KMS-11 (cell line): ENCODE measurements around the gene PLXNA2.

Experiments used
- H2AFZ ChIP-seq: fragments of 200-600 bp; sonication (generic); 2 replicates; pipeline ENCODE4 v1.6.1; 2016; ENCODE audit warnings: antibody characterized with exemption, mixed run types, low read depth
- H3K27ac ChIP-seq: fragments of 200-600 bp; sonication (generic); 2 replicates; pipeline ENCODE4 v1.6.1; 2016; ENCODE audit warnings: mild to moderate bottlenecking, mixed run types
- H3K27me3 ChIP-seq: fragments of 200-600 bp; sonication (generic); 2 replicates; pipeline ENCODE4 v1.6.1; 2017; ENCODE audit warnings: mild to moderate bottlenecking, low read depth, mixed run types, moderate library complexity; ENCODE audit not compliant: insufficient read depth
- H3K36me3 ChIP-seq: fragments of 200-600 bp; sonication (generic); 2 replicates; pipeline ENCODE4 v1.6.1; 2017; ENCODE audit warnings: mild to moderate bottlenecking, mixed run types; ENCODE audit not compliant: insufficient read depth
- H3K4me1 ChIP-seq: fragments of 200-600 bp; sonication (generic); 2 replicates; pipeline ENCODE4 v1.6.1; 2016; ENCODE audit warnings: mild to moderate bottlenecking, low read depth, mixed run types; ENCODE audit not compliant: poor library complexity, severe bottlenecking
- H3K4me2 ChIP-seq: fragments of 200-600 bp; sonication (generic); 2 replicates; pipeline ENCODE4 v1.7.0; 2016; ENCODE audit warnings: mild to moderate bottlenecking, mixed run types
- H3K4me3 ChIP-seq: fragments of 200-600 bp; sonication (generic); IDR thresholded peaks from 2 replicates; pipeline ENCODE4 v1.6.1; 2017; ENCODE audit warnings: low read depth, low read length, mixed read lengths; ENCODE audit not compliant: insufficient read depth
- H3K79me2 ChIP-seq: fragments of 200-600 bp; sonication (generic); 2 replicates; pipeline ENCODE4 v1.6.1; 2016; ENCODE audit warnings: low read depth, mixed run types; ENCODE audit not compliant: insufficient read depth
- H3K9ac ChIP-seq: fragments of 200-600 bp; sonication (generic); 2 replicates; pipeline ENCODE4 v1.6.1; 2016; ENCODE audit warnings: mild to moderate bottlenecking, mixed run types
- H4K20me1 ChIP-seq: fragments of 200-600 bp; sonication (generic); 2 replicates; pipeline ENCODE4 v1.6.1; 2016; ENCODE audit warnings: mild to moderate bottlenecking, mixed run types; ENCODE audit not compliant: insufficient read depth
- TF ChIP-seq, protein P1 (sequence below): fragments of 200-600 bp; sonication (generic); conservative IDR thresholded peaks from 2 replicates; pipeline ENCODE4 v1.6.1; 2017; ENCODE audit warnings: low read depth, mild to moderate bottlenecking, antibody characterized with exemption, low read length, moderate library complexity, mixed read lengths

The PLXNA2 gene

GRCh38 chr1:208113011-208113410 is 131.2 kb downstream of the PLXNA2 start:
- no peaks in the 10 kb centered on the region for H3K79me2 ChIP-seq
- TF ChIP-seq, protein P1, sequence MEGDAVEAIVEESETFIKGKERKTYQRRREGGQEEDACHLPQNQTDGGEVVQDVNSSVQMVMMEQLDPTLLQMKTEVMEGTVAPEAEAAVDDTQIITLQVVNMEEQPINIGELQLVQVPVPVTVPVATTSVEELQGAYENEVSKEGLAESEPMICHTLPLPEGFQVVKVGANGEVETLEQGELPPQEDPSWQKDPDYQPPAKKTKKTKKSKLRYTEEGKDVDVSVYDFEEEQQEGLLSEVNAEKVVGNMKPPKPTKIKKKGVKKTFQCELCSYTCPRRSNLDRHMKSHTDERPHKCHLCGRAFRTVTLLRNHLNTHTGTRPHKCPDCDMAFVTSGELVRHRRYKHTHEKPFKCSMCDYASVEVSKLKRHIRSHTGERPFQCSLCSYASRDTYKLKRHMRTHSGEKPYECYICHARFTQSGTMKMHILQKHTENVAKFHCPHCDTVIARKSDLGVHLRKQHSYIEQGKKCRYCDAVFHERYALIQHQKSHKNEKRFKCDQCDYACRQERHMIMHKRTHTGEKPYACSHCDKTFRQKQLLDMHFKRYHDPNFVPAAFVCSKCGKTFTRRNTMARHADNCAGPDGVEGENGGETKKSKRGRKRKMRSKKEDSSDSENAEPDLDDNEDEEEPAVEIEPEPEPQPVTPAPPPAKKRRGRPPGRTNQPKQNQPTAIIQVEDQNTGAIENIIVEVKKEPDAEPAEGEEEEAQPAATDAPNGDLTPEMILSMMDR = no peak

DNA sequence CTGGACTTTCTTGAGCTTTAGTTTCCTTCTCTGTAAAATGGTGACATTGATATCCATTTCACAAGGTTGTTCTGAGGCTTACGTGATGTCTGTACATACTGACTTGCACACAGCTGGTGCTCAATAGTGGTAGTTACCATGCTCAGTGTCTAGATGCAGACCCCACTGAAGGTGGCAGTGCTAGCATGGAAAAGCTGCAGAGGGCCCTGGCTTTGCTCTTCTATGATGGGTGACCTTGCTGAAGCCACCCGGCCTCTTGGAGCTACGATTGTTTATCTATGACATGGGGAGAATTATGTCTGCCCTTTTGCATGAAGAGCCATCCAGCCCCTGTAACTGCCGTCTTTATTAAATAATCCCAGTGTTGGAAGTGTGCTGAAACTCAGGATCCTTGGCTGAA is 131.8 kb downstream of the PLXNA2 start:
- TF ChIP-seq, protein P1 = no peak
- Histone ChIP-seq H3K27ac (no peak overlapping the region), H2AFZ (no peak overlapping the region), H3K36me3 (no peaks in the 10 kb centered on the region), H3K9ac (no peak overlapping the region), H4K20me1 (no peaks in the 10 kb centered on the region), H3K27me3 (no peaks in the 10 kb centered on the region), H3K4me1 (no peaks in the 10 kb centered on the region), H3K4me3 (no peak overlapping the region), H3K79me2 (no peaks in the 10 kb centered on the region), H3K4me2 (no peak overlapping the region)

More at GRCh38 chr1:208113011-208113410, 131.2 kb downstream of the PLXNA2 start:
- H3K4me2 ChIP-seq = no peak overlapping the region
- no peak overlapping the region for H3K4me3 ChIP-seq
- no peak overlapping the region for H3K9ac ChIP-seq
- H2AFZ ChIP-seq = no peak overlapping the region
- H4K20me1 ChIP-seq = no peaks in the 10 kb centered on the region
- no peaks in the 10 kb centered on the region for H3K36me3 ChIP-seq
- H3K4me1 ChIP-seq = no peaks in the 10 kb centered on the region
- no peak overlapping the region for H3K27ac ChIP-seq
- H3K27me3 ChIP-seq = no peaks in the 10 kb centered on the region

DNA sequence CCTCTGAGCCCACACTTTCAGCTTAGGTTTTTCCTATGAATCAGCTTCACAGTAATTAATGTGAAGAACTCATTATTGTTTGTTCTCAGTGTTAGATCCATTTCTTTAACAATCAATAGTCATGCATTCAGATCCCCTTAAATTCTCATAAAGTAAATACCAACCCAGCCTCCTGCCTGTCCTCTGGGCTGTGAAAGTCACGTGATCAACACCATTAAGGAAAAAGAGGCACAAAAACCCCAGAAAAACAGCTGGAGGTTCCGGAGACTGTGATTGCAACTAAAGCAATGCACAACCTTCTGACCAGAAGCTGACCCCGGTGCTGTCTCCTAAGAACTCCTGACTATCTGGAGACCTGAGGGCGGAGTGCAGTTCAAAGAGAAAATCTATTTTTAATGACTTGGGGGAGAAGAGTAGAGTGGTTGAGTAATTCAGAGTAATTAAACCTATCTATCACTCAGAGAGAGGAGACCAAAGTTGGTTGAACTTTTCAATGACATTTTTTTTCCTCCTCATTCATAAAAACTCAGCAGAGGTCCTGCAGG is 132.5 kb downstream of the PLXNA2 start:
- no peak overlapping the region for H3K9ac ChIP-seq
- no peaks in the 10 kb centered on the region for H4K20me1 ChIP-seq
- no peaks in the 10 kb centered on the region for H3K36me3 ChIP-seq
- H2AFZ ChIP-seq = no peak overlapping the region
- no peak overlapping the region for H3K4me2 ChIP-seq
- H3K4me3 ChIP-seq = no peak overlapping the region
- H3K27ac ChIP-seq = no peak overlapping the region
- no peaks in the 10 kb centered on the region for H3K4me1 ChIP-seq
- TF ChIP-seq, protein P1 = no peak
- no peaks in the 10 kb centered on the region for H3K27me3 ChIP-seq
- H3K79me2 ChIP-seq = no peaks in the 10 kb centered on the region

GRCh38 chr1:208110296-208110695 is 133.9 kb downstream of the PLXNA2 start:
- no peak overlapping the region for H3K4me3 ChIP-seq
- H3K27me3 ChIP-seq = no peaks in the 10 kb centered on the region
- H3K36me3 ChIP-seq = no peaks in the 10 kb centered on the region
- H3K4me1 ChIP-seq = no peaks in the 10 kb centered on the region
- TF ChIP-seq, protein P1 = no peak
- no peaks in the 10 kb centered on the region for H3K79me2 ChIP-seq
- H3K27ac ChIP-seq = no peak overlapping the region
- no peak overlapping the region for H3K4me2 ChIP-seq
- H4K20me1 ChIP-seq = no peaks in the 10 kb centered on the region
- H3K9ac ChIP-seq = no peak overlapping the region
- H2AFZ ChIP-seq = no peak overlapping the region
